OCI-LY3 (cell line): ENCODE data around the gene METTL3.

Source experiments
- H2AFZ ChIP-seq: fragments of 200-600, 300-600 bp; shearing (Covaris generic); 2 replicates; pipeline ENCODE4 v1.6.0; 2014; ENCODE audit warnings: antibody characterized with exemption, low read depth, low read length
- H3K27ac ChIP-seq: fragments of 200-600, 300-600 bp; sonication (generic); 2 replicates; pipeline ENCODE4 v1.5.1; 2014; ENCODE audit warnings: mild to moderate bottlenecking, low read length, moderate library complexity, mixed read lengths
- H3K27me3 ChIP-seq: fragments of 200-600, 300-600 bp; sonication (generic); 2 replicates; pipeline ENCODE4 v1.6.1; 2014; ENCODE audit warnings: low read depth, low read length, mixed read lengths
- H3K36me3 ChIP-seq: fragments of 200-600, 300-600 bp; sonication (generic); replicated peaks from 2 replicates; pipeline ENCODE3; 2014; ENCODE audit warnings: low read depth, low read length, mixed read lengths
- H3K4me1 ChIP-seq: fragments of 300-600, 200-600 bp; sonication (generic); 2 replicates; pipeline ENCODE4 v1.6.1; 2014; ENCODE audit warnings: low read length, mixed read lengths
- H3K4me2 ChIP-seq: fragments of 200-600, 300-600 bp; sonication (generic); 2 replicates; pipeline ENCODE4 v1.6.1; 2014; ENCODE audit warnings: low read length, mixed read lengths
- H3K4me3 ChIP-seq: fragments of 300-600, 200-600 bp; sonication (generic); 2 replicates; pipeline ENCODE4 v1.5.1; 2014; ENCODE audit warnings: antibody characterized with exemption, mild to moderate bottlenecking, low read length, moderate library complexity
- H3K79me2 ChIP-seq: fragments of 300-600, 200-600 bp; shearing (Covaris generic); 2 replicates; pipeline ENCODE4 v1.6.1; 2014; ENCODE audit warnings: mild to moderate bottlenecking, low read length, mixed read lengths
- H3K9ac ChIP-seq: fragments of 300-600, 200-600 bp; shearing (Covaris generic); 2 replicates; pipeline ENCODE4 v1.6.0; 2014; ENCODE audit warnings: mild to moderate bottlenecking, low read length, moderate library complexity
- H3K9me3 ChIP-seq: fragments of 200-600, 300-600 bp; shearing (Covaris generic); 2 replicates; pipeline ENCODE4 v1.6.1; 2014; ENCODE audit warnings: low read length, mixed read lengths; ENCODE audit not compliant: insufficient read depth
- H4K20me1 ChIP-seq: fragments of 200-600, 300-600 bp; sonication (generic); 2 replicates; pipeline ENCODE4 v1.6.1; 2016; ENCODE audit warnings: low read length, mixed read lengths; ENCODE audit not compliant: insufficient read depth
- CTCF ChIP-seq: fragments of 200-600, 300-600 bp; sonication (generic); IDR thresholded peaks from 2 replicates; pipeline ENCODE4 v1.5.1; 2014; ENCODE audit warnings: antibody characterized with exemption, low read length, low read depth
- EZH2phosphoT487 ChIP-seq: fragments of 200-600 bp; shearing (Covaris generic); IDR thresholded peaks from 2 replicates; pipeline ENCODE4 v1.6.1; 2018; ENCODE audit warnings: antibody characterized with exemption, mixed run types, low read depth

METTL3 gene

GRCh38 chr14:21509432-21510143, 1.6 kb downstream of the METTL3 start:
- Histone ChIP-seq H3K4me2 (peak overlapping the region; percentile 94), H3K27me3 (no peaks in the 10 kb centered on the region), H3K4me3 (peak overlapping the region; percentile 99), H4K20me1 (no peaks in the 10 kb centered on the region), H2AFZ (no peak overlapping the region), H3K27ac (no peak overlapping the region), H3K9me3 (no peaks in the 10 kb centered on the region), H3K4me1 (peaks cover 22% of the 10 kb centered on the region), H3K36me3 (peaks cover 9% of the 10 kb centered on the region), H3K79me2 (peaks cover 63% of the 10 kb centered on the region), H3K9ac (peak overlapping the region; percentile 97; the same call in 1 of the 2 replicates)
- TF ChIP-seq CTCF = no peak
- no peak for TF ChIP-seq EZH2phosphoT487

GRCh38 chr14:21506557-21506956, 4.6 kb downstream of the METTL3 start:
- H3K9ac ChIP-seq = no peak overlapping the region
- H3K36me3 ChIP-seq = peaks cover 31% of the 10 kb centered on the region
- TF ChIP-seq EZH2phosphoT487 (no peak), CTCF (no peak)
- H3K27me3 ChIP-seq = no peaks in the 10 kb centered on the region
- H3K79me2 ChIP-seq = peaks cover 67% of the 10 kb centered on the region
- H3K4me3 ChIP-seq = no peak overlapping the region
- no peaks in the 10 kb centered on the region for H3K9me3 ChIP-seq
- H2AFZ ChIP-seq = no peak overlapping the region
- no peak overlapping the region for H3K27ac ChIP-seq
- no peak overlapping the region for H3K4me2 ChIP-seq
- no peaks in the 10 kb centered on the region for H4K20me1 ChIP-seq
- H3K4me1 ChIP-seq = peaks cover 22% of the 10 kb centered on the region

- Histone ChIP-seq H3K79me2 (peaks cover 57% of the 10 kb centered on the region), H3K4me3 (no peak overlapping the region), H3K9me3 (no peaks in the 10 kb centered on the region), H3K4me1 (peaks cover 20% of the 10 kb centered on the region), H3K9ac (no peak overlapping the region), H3K27me3 (no peaks in the 10 kb centered on the region), H4K20me1 (no peaks in the 10 kb centered on the region), H3K4me2 (peak overlapping the region; percentile 23; the same call in 1 of the 2 replicates), H2AFZ (no peak overlapping the region), H3K27ac (peak overlapping the region; percentile 17; the same call in 1 of the 2 replicates), H3K36me3 (peaks cover 45% of the 10 kb centered on the region)
- TF ChIP-seq CTCF = no peak
- TF ChIP-seq EZH2phosphoT487 = no peak
These were observed 6.1 kb downstream of the METTL3 start for GRCh38 chr14:21505012-21505553.

- H4K20me1 ChIP-seq = no peaks in the 10 kb centered on the region
- no peak overlapping the region for H3K9ac ChIP-seq
- H3K27ac ChIP-seq = no peak overlapping the region
- H3K4me3 ChIP-seq = no peak overlapping the region
- H3K9me3 ChIP-seq = no peaks in the 10 kb centered on the region
- H3K4me1 ChIP-seq = peaks cover 10% of the 10 kb centered on the region
- peaks cover 40% of the 10 kb centered on the region for H3K79me2 ChIP-seq
- H3K36me3 ChIP-seq = peaks cover 56% of the 10 kb centered on the region
- no peaks in the 10 kb centered on the region for H3K27me3 ChIP-seq
- TF ChIP-seq CTCF (no peak), EZH2phosphoT487 (no peak)
- no peak overlapping the region for H3K4me2 ChIP-seq
- H2AFZ ChIP-seq = no peak overlapping the region
These were observed 7.8 kb downstream of the METTL3 start for GRCh38 chr14:21503376-21503775.
